ENCODE measurements around the gene POU6F2. TPM values are rescaled to one million over a fixed set of nuclear protein-coding genes. Genes with fewer than 3 reads are reported as not detected.

Gene POU6F2
- total RNA-seq, 2 experiments from 2014 or later: 0.32 TPM; not detected in 1

DNA sequence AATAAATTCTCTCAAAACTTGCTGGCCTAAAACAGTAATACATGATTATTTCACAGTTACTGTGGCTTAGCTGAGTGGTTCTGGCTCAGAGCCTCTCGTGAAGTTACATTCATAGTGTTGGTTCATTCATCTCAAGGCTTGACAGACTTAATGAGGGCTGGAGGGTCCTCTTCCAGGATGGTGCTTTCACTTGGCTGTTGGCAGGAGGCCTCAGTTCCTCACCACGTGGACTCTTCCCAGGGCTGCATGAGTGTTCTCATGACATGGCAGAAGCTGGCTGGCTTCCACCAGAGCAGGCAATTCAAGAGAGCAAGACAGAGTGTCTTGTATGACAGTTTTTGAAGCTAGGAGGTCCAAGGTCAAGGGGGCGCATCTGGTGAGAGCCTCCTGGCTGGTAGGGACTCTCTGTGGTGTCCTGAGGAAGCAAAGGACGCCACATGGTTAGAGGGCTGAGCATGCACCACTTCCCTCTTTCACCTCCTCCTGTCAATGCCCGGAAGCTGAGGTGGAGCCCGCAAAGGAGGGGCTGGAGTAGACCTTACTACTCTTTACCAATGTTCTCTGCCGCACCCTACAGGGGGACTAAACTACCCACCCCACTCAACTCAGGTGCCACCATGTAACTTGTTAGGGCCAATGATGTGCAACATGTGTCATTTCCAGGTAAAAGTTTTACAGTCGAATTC is 530.3 kb downstream of the POU6F2 start:
- DNase-seq (peak; percentile 47), ATAC-seq (peak; percentile 60)
- peaks cover 5% of the 10 kb centered on the region for H3K27me3 Mint-ChIP-seq
- CTCF ChIA-PET: no interaction called here
- peaks cover 23% of the 10 kb centered on the region for H3K4me1 Mint-ChIP-seq
- no peaks in the 10 kb centered on the region for H3K36me3 Mint-ChIP-seq
- H3K4me3 Mint-ChIP-seq: no peak overlapping the region
- no peak overlapping the region for H3K27ac Mint-ChIP-seq
- H3K9me3 Mint-ChIP-seq (ENCODE audit: low read depth): no peaks in the 10 kb centered on the region

DNA sequence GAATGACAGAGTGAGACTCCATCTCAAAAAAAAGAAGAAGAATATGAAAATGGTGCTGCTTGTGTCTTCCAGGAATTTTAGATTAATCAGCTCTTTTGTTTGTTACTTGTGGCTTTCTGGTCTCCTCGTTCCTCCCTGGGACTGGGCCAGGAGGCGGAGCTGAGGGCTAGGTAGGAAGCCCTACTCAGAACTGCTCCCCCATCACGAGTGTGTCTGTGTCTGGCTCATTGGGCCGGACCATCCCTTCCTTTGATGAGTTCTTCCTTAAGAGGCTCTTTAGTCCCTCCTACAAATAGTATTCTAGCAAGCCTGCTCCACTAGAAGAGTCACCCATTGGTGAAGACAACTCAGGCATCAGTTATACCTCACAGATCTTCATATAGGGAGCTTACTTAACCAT is 531.7 kb downstream of the POU6F2 start:
- ATAC-seq: no peak
- no peak overlapping the region for H3K4me3 Mint-ChIP-seq
- H3K27me3 Mint-ChIP-seq: peaks cover 8% of the 10 kb centered on the region
- no peaks in the 10 kb centered on the region for H3K36me3 Mint-ChIP-seq
- peaks cover 23% of the 10 kb centered on the region for H3K4me1 Mint-ChIP-seq
- DNase-seq: no peak
- no peaks in the 10 kb centered on the region for H3K9me3 Mint-ChIP-seq (ENCODE audit: low read depth)
- CTCF ChIA-PET: no interaction called here
- no peak overlapping the region for H3K27ac Mint-ChIP-seq

DNA sequence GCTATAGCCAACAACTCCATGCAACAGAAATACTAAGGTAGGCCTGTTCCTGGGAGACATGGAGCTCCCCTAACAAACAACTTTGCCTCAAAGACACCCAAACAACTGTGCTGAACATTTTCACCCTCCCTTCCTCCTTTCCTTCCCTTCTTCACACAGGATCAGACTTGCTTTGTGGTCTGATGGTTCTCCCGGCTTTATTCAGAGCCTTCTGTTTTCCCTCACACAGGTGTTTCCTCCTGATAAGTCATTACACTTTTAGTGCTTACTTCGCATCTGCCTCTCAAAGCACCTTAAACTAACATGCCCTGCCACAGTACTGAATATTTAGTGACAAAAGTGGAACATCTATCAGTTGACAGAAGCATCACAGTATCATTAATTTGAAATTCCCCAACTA is 532.2 kb downstream of the POU6F2 start:
- ATAC-seq (no peak), DNase-seq (no peak)
- CTCF ChIA-PET: no interaction called here

DNA sequence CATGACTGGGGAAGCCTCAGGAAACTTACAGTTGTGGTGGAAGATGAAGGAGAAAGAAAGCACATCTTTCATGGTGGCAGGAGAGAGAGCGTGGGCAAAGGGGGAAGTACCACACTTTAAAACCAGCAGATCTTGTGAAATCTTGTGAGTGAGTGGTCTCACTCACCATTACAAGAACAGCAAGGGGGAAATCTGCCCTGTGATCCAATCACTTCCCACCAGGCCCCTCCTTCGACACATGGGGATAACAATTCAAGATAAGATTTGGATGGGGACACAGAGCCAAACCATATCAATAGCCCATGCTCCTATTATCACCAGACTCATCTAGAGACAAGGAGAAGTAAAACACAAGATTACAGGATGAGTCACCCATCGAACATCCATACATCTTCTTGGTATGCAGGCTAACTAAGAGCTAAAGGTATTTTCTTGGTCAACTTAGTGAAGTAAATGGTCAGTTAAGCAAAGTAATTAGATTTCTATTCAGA is 533.2 kb downstream of the POU6F2 start:
- Mint-ChIP-seq H3K27ac (no peak overlapping the region), H3K36me3 (no peaks in the 10 kb centered on the region), H3K27me3 (peaks cover 10% of the 10 kb centered on the region), H3K4me3 (no peak overlapping the region), H3K9me3 (ENCODE audit: low read depth) (no peaks in the 10 kb centered on the region), H3K4me1 (peaks cover 23% of the 10 kb centered on the region)
- CTCF ChIA-PET: no interaction called here
- DNase-seq (no peak), ATAC-seq (no peak)

More for the DNA sequence above, 532.2 kb downstream of the POU6F2 start:
- Mint-ChIP-seq H3K4me3 (no peak overlapping the region), H3K9me3 (ENCODE audit: low read depth) (no peaks in the 10 kb centered on the region), H3K4me1 (peaks cover 23% of the 10 kb centered on the region), H3K27me3 (peaks cover 11% of the 10 kb centered on the region), H3K36me3 (no peaks in the 10 kb centered on the region), H3K27ac (no peak overlapping the region)

DNA sequence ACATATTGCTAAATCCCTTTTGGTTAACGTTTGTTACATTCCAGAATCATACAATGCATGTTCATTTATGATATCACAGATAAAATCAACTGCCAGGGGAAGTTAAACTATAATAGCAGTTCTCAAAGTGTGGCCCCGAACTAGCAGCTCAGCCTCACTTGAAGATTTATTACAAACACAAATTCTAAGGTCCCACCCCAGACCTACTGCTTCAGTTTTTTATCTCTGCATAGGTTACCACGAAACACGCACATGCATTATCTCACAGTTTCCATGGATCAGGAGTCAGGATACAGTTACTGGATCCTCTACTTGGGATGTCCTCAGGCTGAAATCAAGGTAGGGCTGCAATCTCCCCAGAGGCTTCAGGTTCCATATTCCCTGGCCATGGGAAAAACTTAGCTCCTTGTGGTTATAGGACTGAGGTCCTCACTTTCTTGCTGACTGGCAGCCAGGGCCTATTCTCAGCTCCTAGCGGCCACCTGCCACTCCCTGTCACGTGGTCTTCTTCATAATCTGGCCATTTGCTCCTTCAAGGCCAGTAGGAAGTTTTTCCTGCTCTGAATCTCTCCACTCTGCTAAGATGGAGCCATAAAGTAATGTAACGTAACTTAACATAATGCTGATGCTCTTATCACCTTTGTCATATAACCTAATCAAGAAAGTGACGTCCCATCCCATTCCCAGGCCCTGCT is 538.0 kb downstream of the POU6F2 start:
- CTCF ChIA-PET: no interaction called here
- ATAC-seq: no peak
- no peaks in the 10 kb centered on the region for H3K9me3 Mint-ChIP-seq (ENCODE audit: low read depth)

DNA sequence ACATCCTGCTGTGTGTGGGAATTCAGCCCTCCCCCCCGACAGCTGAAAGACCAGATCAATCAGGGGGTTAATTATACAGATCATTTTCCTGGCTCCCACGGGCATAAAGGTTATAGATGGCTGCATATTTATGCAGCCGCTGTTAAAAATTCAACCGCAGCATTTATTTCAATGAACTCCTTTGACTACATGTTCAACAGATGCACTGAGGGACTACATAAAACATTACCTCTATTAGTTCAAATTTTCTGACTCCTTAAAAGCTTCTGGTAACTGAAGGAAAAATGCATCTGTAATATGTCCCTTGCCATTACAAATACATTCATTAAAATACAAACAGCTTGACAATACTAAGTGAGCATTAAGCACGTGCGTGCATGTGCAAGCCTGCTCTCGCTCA is 538.8 kb downstream of the POU6F2 start:
- CTCF ChIA-PET: no interaction called here
- Mint-ChIP-seq H3K27me3 (peaks cover 16% of the 10 kb centered on the region), H3K36me3 (no peaks in the 10 kb centered on the region), H3K27ac (no peak overlapping the region), H3K4me3 (no peak overlapping the region), H3K4me1 (peaks cover 2% of the 10 kb centered on the region), H3K9me3 (ENCODE audit: low read depth) (no peaks in the 10 kb centered on the region)
- DNase-seq (no peak), ATAC-seq (no peak)

More for the DNA sequence above, 538.0 kb downstream of the POU6F2 start:
- Mint-ChIP-seq H3K4me1 (peaks cover 4% of the 10 kb centered on the region), H3K4me3 (no peak overlapping the region), H3K27me3 (peaks cover 13% of the 10 kb centered on the region), H3K36me3 (no peaks in the 10 kb centered on the region), H3K27ac (no peak overlapping the region)
- DNase-seq: no peak

DNA sequence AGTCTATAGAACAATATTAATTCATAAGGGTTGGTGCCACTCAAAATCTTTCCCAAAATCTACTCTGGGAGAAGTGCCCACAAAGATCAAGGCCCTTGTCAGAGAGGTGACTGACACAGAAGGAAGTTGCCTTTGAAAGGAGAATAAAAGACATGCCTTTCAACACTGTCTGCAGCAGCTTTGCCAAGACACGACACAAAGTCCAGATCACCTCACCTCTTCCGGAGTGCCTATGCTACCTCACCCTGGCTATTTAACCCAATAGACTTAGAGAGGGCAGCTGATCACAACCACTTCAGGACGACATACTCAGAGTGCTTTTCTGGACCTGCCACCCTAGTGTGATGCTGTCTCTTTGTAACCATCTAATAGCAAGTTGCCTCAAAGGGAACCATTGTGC is 539.5 kb downstream of the POU6F2 start:
- ATAC-seq: no peak
- CTCF ChIA-PET: interaction anchor here (0.6 kb wide), 1 partner anchor 47 kb away, joined by 3 read pairs; no protein-coding TSS in a partner anchor
- peaks cover 2% of the 10 kb centered on the region for H3K4me1 Mint-ChIP-seq

More for the DNA sequence above, 539.5 kb downstream of the POU6F2 start:
- Mint-ChIP-seq H3K27me3 (peaks cover 17% of the 10 kb centered on the region), H3K9me3 (ENCODE audit: low read depth) (no peaks in the 10 kb centered on the region), H3K36me3 (no peaks in the 10 kb centered on the region), H3K4me3 (no peak overlapping the region), H3K27ac (no peak overlapping the region)
- DNase-seq: no peak

Other genes with a start within 250 kb of the POU6F2 start
- gene VPS41, start 68.7 kb upstream of the POU6F2 start, total RNA-seq: 10 to 100 TPM; 56.3 to 59.4 TPM